ENCODE measurements around the gene ECHDC1.

DNA sequence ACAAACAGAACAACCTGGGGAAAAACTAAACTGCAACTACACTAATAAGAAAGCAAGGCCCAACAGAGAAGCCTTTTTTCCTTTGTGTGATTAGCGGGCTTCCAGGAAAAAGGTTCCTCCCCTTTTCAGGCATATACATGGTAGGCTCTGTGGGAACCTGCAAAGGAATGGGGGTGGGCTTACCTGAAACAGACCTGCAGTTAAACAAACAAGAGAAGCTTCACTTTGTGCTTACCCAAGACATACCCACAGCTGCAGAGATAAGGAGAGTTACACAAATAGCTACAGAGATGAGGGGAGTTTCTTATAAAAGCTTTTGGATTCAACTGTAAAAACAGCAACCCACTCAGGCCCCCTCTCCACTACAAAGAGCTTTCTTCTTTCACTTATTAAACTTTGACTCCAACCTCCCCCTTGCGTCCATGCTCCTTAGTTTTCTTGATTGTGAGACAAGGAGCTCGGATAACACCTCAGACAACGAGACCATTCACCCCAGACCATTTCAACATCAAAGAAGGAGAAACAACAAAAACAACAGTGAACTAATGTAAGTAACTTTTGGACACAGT, 45.8 kb downstream of the ECHDC1 start:
- TF ChIP-seq, protein P1, sequence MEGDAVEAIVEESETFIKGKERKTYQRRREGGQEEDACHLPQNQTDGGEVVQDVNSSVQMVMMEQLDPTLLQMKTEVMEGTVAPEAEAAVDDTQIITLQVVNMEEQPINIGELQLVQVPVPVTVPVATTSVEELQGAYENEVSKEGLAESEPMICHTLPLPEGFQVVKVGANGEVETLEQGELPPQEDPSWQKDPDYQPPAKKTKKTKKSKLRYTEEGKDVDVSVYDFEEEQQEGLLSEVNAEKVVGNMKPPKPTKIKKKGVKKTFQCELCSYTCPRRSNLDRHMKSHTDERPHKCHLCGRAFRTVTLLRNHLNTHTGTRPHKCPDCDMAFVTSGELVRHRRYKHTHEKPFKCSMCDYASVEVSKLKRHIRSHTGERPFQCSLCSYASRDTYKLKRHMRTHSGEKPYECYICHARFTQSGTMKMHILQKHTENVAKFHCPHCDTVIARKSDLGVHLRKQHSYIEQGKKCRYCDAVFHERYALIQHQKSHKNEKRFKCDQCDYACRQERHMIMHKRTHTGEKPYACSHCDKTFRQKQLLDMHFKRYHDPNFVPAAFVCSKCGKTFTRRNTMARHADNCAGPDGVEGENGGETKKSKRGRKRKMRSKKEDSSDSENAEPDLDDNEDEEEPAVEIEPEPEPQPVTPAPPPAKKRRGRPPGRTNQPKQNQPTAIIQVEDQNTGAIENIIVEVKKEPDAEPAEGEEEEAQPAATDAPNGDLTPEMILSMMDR (IDR thresholded peaks at IDR 0.05; ENCODE audit: borderline replicate concordance, extremely low read depth, low read length, poor library complexity, severe bottlenecking), result no peak
- TF ChIP-seq EZH2 (IDR thresholded peaks at IDR 0.05; ENCODE audit: borderline replicate concordance, low read depth, low read length, severe bottlenecking), result no peak

Measured in DND-41 (cell line).